ENCODE measurements around the gene SIVA1.

DNA sequence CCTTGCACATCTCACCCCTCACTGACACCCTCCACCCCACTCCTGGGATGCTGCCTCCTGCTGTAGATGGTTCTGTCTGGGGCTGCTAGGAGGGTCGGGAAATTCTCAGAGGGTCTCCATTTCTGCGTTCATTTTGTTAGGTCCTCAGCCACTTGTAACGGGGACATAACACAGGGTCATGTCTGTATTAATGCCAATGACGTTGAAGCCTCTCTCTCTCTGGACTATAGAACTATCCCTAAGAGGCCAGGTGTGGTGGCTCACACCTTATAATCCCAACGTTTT lies 14.6 kb downstream of the SIVA1 start:
- TF ChIP-seq, protein P1, sequence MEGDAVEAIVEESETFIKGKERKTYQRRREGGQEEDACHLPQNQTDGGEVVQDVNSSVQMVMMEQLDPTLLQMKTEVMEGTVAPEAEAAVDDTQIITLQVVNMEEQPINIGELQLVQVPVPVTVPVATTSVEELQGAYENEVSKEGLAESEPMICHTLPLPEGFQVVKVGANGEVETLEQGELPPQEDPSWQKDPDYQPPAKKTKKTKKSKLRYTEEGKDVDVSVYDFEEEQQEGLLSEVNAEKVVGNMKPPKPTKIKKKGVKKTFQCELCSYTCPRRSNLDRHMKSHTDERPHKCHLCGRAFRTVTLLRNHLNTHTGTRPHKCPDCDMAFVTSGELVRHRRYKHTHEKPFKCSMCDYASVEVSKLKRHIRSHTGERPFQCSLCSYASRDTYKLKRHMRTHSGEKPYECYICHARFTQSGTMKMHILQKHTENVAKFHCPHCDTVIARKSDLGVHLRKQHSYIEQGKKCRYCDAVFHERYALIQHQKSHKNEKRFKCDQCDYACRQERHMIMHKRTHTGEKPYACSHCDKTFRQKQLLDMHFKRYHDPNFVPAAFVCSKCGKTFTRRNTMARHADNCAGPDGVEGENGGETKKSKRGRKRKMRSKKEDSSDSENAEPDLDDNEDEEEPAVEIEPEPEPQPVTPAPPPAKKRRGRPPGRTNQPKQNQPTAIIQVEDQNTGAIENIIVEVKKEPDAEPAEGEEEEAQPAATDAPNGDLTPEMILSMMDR (conservative IDR thresholded peaks at IDR 0.05; ENCODE audit: low read length) = no peak
- no peak for TF ChIP-seq EZH2phosphoT487 (IDR thresholded peaks at IDR 0.05; ENCODE audit: borderline replicate concordance)
